Left ventricle myocardium inferior (tissue), 1 donor: ENCODE measurements around the gene MAPK10. TPM values are rescaled to one million over a fixed set of nuclear protein-coding genes. Genes with fewer than 3 reads are reported as not detected.

ENCODE experiments used
- DNase-seq: peaks from one replicate; pipeline ENCODE4 v3.0.0-alpha.2; 2020
- H3K27ac ChIP-seq: fragments of 200-600 bp; replicated peaks from 2 replicates; pipeline ENCODE4 v1.8.0; 2021
- H3K27me3 ChIP-seq: fragments of 200-600 bp; 2 replicates; pipeline ENCODE4 v1.8.0; 2021; ENCODE audit warnings: low read depth
- H3K36me3 ChIP-seq: fragments of 200-600 bp; 2 replicates; pipeline ENCODE4 v1.8.0; 2021
- H3K4me1 ChIP-seq: fragments of 200-600 bp; 2 replicates; pipeline ENCODE4 v1.8.0; 2021
- H3K4me3 ChIP-seq: fragments of 200-600 bp; 2 replicates; pipeline ENCODE4 v1.8.0; 2021; ENCODE audit warnings: mild to moderate bottlenecking, moderate library complexity
- H3K9me3 ChIP-seq: fragments of 200-600 bp; replicated peaks from 2 replicates; pipeline ENCODE4 v1.8.0; 2021
- CTCF ChIP-seq: fragments of 200-600 bp; IDR thresholded peaks from 2 replicates; pipeline ENCODE4 v1.8.0; 2021; ENCODE audit warnings: antibody characterized with exemption, mild to moderate bottlenecking, borderline replicate concordance
- intact Hi-C: fragments of 100-400 bp; cut with micrococcal nuclease; formaldehyde crosslinking; loops from one replicate; pipeline ENCODE4 v1.11.0; 2022
- total RNA-seq: library from RNA; stranded (reverse); fragmentation: NEBNext Ultra II Directional; extraction: Animal tissue kit (Norgen Biotek cat#: 25700); gene quantifications from one replicate; pipeline ENCODE4 v1.2.1, GENCODE V29; 2021
- donor health status: DM: no; HTN: yes; CAD: no; lungs with severe emphysema.

The MAPK10 gene
- total RNA-seq, 1 donor from 2014 or later, result 4.0 TPM

GRCh38 chr4:86118711-86119110 lies 241.1 kb downstream of the MAPK10 start:
- Histone ChIP-seq H3K27ac (no peak overlapping the region), H3K4me3 (no peak overlapping the region), H3K9me3 (no peaks in the 10 kb centered on the region), H3K27me3 (no peaks in the 10 kb centered on the region), H3K4me1 (no peaks in the 10 kb centered on the region), H3K36me3 (no peaks in the 10 kb centered on the region)
- intact Hi-C loops, result no loop called here
- DNase-seq, result no peak
- TF ChIP-seq CTCF, result no peak

GRCh38 chr4:86117705-86118302 lies 242.0 kb downstream of the MAPK10 start:
- TF ChIP-seq CTCF, result no peak
- no peak for DNase-seq
- Histone ChIP-seq H3K27ac (no peak overlapping the region), H3K4me3 (no peak overlapping the region), H3K4me1 (no peaks in the 10 kb centered on the region), H3K9me3 (peaks cover 3% of the 10 kb centered on the region), H3K36me3 (no peaks in the 10 kb centered on the region), H3K27me3 (no peaks in the 10 kb centered on the region)
- intact Hi-C loops, result no loop called here

GRCh38 chr4:86114563-86114962 lies 245.3 kb downstream of the MAPK10 start:
- DNase-seq, result no peak
- intact Hi-C loops, result no loop called here

GRCh38 chr4:86108834-86109233 lies 251.0 kb downstream of the MAPK10 start:
- intact Hi-C loops, result no loop called here
- Histone ChIP-seq H3K4me3 (no peak overlapping the region), H3K36me3 (no peaks in the 10 kb centered on the region), H3K4me1 (no peaks in the 10 kb centered on the region), H3K27ac (no peak overlapping the region), H3K9me3 (peaks cover 35% of the 10 kb centered on the region), H3K27me3 (no peaks in the 10 kb centered on the region)
- DNase-seq, result no peak
- TF ChIP-seq CTCF, result no peak

More at GRCh38 chr4:86114563-86114962, 245.3 kb downstream of the MAPK10 start:
- H3K9me3 ChIP-seq, result peaks cover 34% of the 10 kb centered on the region
- H3K4me3 ChIP-seq, result no peak overlapping the region
- no peaks in the 10 kb centered on the region for H3K27me3 ChIP-seq
- no peaks in the 10 kb centered on the region for H3K36me3 ChIP-seq
- no peak overlapping the region for H3K27ac ChIP-seq
- no peak for TF ChIP-seq CTCF
- H3K4me1 ChIP-seq, result no peaks in the 10 kb centered on the region

GRCh38 chr4:86108137-86108536 lies 251.7 kb downstream of the MAPK10 start:
- no peak for TF ChIP-seq CTCF
- no peaks in the 10 kb centered on the region for H3K36me3 ChIP-seq
- intact Hi-C loops, result no loop called here
- DNase-seq, result no peak
- H3K27me3 ChIP-seq, result no peaks in the 10 kb centered on the region
- no peak overlapping the region for H3K27ac ChIP-seq
- H3K4me1 ChIP-seq, result no peaks in the 10 kb centered on the region
- H3K9me3 ChIP-seq, result peaks cover 35% of the 10 kb centered on the region
- no peak overlapping the region for H3K4me3 ChIP-seq

- Histone ChIP-seq H3K27ac (no peak overlapping the region), H3K9me3 (peaks cover 25% of the 10 kb centered on the region), H3K4me3 (no peak overlapping the region), H3K36me3 (no peaks in the 10 kb centered on the region), H3K4me1 (no peaks in the 10 kb centered on the region), H3K27me3 (no peaks in the 10 kb centered on the region)
- no peak for TF ChIP-seq CTCF
- DNase-seq, result no peak
- intact Hi-C loops, result no loop called here
These were observed 252.7 kb downstream of the MAPK10 start for GRCh38 chr4:86107112-86107511.
